ENCODE measurements around the gene NDUFC2. TPM values are rescaled to one million over a fixed set of nuclear protein-coding genes. Genes with fewer than 3 reads are reported as not detected.

NDUFC2 gene
- total RNA-seq, 1 donor from 2014 or later: 106 TPM

DNA sequence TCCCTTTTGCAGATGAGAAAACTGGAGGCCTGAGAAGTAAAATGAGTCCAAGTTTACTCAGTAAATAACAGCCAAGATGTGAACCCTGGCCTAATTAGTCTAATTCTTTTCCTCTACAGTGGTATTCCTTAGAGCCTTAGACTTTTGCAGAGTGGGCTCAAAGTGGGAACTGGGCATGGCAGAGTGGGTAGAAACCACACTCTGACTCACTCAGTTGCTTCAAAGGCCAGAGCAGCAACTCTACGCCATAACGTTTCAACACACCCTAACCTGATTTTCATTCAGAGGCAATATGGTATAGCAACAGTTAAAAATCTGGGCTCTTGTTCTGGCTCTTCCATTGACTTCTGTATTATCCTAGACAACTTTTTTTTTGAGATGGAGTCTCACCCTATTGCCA is 13.2 kb downstream of the NDUFC2 start:
- Histone ChIP-seq H3K9me3 (no peaks in the 10 kb centered on the region), H3K4me3 (no peak overlapping the region), H3K4me1 (peaks cover 12% of the 10 kb centered on the region), H3K27me3 (no peaks in the 10 kb centered on the region), H3K27ac (no peak overlapping the region), H3K36me3 (peaks cover 0 to 14% of the 10 kb centered on the region in 2 donors)
- DNase-seq (ENCODE audit: extremely low spot score in 2 of 2): no peak
- intact Hi-C loops (cut with DNase I): loop anchor here (10.0 kb wide), 1 partner anchor 118 kb away; the partner anchor contains the start of genes KCTD21 and USP35
- TF ChIP-seq POLR2A (IDR thresholded peaks at IDR 0.05) (no peak), POLR2AphosphoS5 (IDR thresholded peaks at IDR 0.05; ENCODE audit: insufficient read depth in 1 of 2, low read depth in 1 of 2) (no peak)
- TF ChIP-seq, protein P1, sequence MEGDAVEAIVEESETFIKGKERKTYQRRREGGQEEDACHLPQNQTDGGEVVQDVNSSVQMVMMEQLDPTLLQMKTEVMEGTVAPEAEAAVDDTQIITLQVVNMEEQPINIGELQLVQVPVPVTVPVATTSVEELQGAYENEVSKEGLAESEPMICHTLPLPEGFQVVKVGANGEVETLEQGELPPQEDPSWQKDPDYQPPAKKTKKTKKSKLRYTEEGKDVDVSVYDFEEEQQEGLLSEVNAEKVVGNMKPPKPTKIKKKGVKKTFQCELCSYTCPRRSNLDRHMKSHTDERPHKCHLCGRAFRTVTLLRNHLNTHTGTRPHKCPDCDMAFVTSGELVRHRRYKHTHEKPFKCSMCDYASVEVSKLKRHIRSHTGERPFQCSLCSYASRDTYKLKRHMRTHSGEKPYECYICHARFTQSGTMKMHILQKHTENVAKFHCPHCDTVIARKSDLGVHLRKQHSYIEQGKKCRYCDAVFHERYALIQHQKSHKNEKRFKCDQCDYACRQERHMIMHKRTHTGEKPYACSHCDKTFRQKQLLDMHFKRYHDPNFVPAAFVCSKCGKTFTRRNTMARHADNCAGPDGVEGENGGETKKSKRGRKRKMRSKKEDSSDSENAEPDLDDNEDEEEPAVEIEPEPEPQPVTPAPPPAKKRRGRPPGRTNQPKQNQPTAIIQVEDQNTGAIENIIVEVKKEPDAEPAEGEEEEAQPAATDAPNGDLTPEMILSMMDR (IDR thresholded peaks at IDR 0.05): no peak

DNA sequence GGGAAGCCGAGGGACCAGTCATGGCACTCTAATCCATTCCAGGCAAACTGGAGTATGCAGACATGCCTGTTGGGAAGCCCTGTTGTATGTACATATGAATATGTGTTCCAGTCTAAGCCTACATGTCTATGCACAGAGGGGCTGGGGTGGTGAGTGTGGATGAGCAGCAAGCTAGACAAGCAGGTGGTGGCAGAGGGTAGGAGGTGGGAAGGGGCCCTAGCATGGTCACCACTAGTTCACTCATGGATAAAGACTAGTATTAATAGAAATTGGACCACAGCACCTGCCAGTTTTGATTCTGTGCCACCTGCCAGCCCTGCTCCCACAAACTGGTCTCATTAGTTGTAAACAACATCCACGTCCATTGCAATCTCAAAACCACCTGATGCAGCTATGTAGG is 14.5 kb downstream of the NDUFC2 start:
- no peak for DNase-seq (ENCODE audit: extremely low spot score in 2 of 2)
- TF ChIP-seq POLR2AphosphoS5 (IDR thresholded peaks at IDR 0.05; ENCODE audit: insufficient read depth in 1 of 2, low read depth in 1 of 2) (no peak), POLR2A (IDR thresholded peaks at IDR 0.05) (no peak)
- TF ChIP-seq, protein P1 (IDR thresholded peaks at IDR 0.05): no peak
- peaks cover 0 to 12% of the 10 kb centered on the region in 2 donors for H3K36me3 ChIP-seq

DNA sequence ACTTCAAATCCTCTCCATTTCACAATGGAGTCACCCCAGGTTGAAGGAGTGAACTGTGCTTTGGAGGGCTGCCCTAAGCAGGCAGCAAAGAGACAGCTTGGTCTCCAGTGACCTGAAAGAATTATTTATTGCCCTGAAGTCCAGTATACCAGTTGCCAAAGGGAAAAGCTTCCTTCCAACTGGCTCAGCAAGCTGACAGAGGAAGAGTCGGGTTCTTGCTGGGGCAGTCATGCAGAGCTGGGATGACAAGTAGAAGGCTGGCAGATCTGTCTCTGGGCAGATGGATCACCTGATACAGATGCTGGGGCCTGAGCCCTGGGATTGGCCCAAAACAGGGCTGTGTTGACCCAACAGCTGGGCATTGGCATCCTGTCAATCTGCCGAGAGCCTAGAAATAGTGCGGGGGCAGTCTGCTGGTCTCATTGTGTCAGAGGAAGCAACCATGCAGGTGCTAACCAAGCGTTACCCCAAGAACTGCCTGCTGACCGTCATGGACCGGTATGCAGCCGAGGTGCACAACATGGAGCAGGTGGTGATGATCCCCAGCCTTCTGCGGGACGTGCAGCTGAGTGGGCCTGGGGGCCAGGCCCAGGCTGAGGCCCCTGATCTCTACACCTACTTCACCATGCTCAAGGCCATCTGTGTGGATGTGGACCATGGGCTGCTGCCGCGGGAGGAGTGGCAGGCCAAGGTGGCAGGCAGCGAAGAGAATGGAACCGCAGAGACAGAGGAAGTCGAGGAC is 16.1 kb downstream of the NDUFC2 start, which contains the start of gene THRSP:
Gene THRSP, plus strand, starts transcription at position 422 of the 742 bp plus-strand sequence. Its CDS starts 21 bp downstream, at position 443.
- H3K36me3 ChIP-seq: no peaks in the 10 kb centered on the region
- no peak for DNase-seq (ENCODE audit: extremely low spot score in 2 of 2)
- intact Hi-C loops (cut with DNase I): loop anchor here (10.0 kb wide), 1 partner anchor 121 kb away; the partner anchor contains the start of genes KCTD21 and USP35
- H3K27ac ChIP-seq: no peak within 1 kb of the TSS
- no peak within 1 kb of the TSS for H3K4me3 ChIP-seq
- no peak for TF ChIP-seq POLR2A (IDR thresholded peaks at IDR 0.05)
- TF ChIP-seq, protein P1 (IDR thresholded peaks at IDR 0.05): no peak
- no peak for TF ChIP-seq POLR2AphosphoS5 (IDR thresholded peaks at IDR 0.05; ENCODE audit: insufficient read depth in 1 of 2, low read depth in 1 of 2)
- H3K4me1 ChIP-seq: peaks cover 15% of the 10 kb centered on the region
- no peaks in the 10 kb centered on the region for H3K27me3 ChIP-seq
- no peaks in the 10 kb centered on the region for H3K9me3 ChIP-seq

More for the DNA sequence above, 14.5 kb downstream of the NDUFC2 start:
- H3K4me1 ChIP-seq: peaks cover 15% of the 10 kb centered on the region
- no peak overlapping the region for H3K4me3 ChIP-seq
- no peak overlapping the region for H3K27ac ChIP-seq
- intact Hi-C loops (cut with DNase I): loop anchor here (10.0 kb wide), 1 partner anchor 120 kb away; the partner anchor contains the start of genes KCTD21 and USP35
- no peaks in the 10 kb centered on the region for H3K27me3 ChIP-seq
- no peaks in the 10 kb centered on the region for H3K9me3 ChIP-seq

DNA sequence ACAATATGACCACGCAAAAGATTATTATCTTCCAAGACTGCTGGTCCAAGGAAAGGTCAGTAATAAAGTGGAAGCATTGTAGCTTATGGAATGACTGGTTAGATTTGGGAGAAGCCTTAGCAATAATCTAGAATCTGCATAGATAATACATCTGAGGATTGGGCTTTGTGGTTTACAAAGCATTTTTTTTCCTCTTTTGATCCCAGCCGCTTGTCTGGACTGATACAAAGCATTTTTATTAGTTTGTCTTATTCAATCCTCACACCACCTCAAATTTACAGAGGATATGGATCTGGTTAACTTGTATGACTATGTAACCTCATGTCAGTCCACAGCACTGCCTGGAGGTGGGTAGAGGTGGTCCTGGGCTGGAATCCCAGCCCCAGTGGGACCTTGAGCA is 17.0 kb downstream of the NDUFC2 start:
- Histone ChIP-seq H3K27me3 (no peaks in the 10 kb centered on the region), H3K9me3 (no peaks in the 10 kb centered on the region), H3K36me3 (no peaks in the 10 kb centered on the region), H3K27ac (no peak overlapping the region), H3K4me1 (peaks cover 15% of the 10 kb centered on the region), H3K4me3 (no peak overlapping the region)
- intact Hi-C loops (cut with DNase I): loop anchor here (10.0 kb wide), 1 partner anchor 122 kb away; the partner anchor contains the start of genes KCTD21 and USP35
- TF ChIP-seq, protein P1 (IDR thresholded peaks at IDR 0.05): no peak
- TF ChIP-seq POLR2A (IDR thresholded peaks at IDR 0.05) (no peak), POLR2AphosphoS5 (IDR thresholded peaks at IDR 0.05; ENCODE audit: insufficient read depth in 1 of 2, low read depth in 1 of 2) (no peak)
- no peak for DNase-seq (ENCODE audit: extremely low spot score in 2 of 2)

DNA sequence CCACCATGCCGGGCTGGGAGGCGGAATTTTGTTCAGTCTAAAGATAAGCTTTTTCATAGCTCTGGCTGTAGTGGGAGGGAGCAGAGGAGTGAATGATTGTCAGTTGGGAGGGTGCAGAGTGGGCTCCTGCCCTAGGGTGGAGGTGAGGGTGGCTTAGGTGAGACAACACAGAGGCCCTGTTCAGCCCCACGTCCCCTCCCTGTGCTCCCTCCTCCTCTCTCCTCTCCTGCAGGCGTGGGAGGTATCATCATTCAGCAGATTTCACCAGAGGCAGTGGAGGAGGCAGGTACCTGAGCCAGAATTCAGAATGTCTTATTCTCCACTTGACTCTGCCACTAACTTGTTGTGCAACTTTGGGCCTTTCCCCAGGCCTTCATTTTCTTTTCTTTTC is 17.7 kb downstream of the NDUFC2 start:
- TF ChIP-seq, protein P1 (IDR thresholded peaks at IDR 0.05): no peak
- TF ChIP-seq POLR2AphosphoS5 (IDR thresholded peaks at IDR 0.05; ENCODE audit: insufficient read depth in 1 of 2, low read depth in 1 of 2): no peak
- TF ChIP-seq POLR2A (IDR thresholded peaks at IDR 0.05): no peak
- Histone ChIP-seq H3K36me3 (no peaks in the 10 kb centered on the region), H3K4me1 (peaks cover 15% of the 10 kb centered on the region), H3K27me3 (no peaks in the 10 kb centered on the region), H3K27ac (no peak overlapping the region), H3K4me3 (no peak overlapping the region), H3K9me3 (no peaks in the 10 kb centered on the region)
- intact Hi-C loops (cut with DNase I): loop anchor here (10.0 kb wide), 1 partner anchor 123 kb away; the partner anchor contains the start of genes KCTD21 and USP35
- no peak for DNase-seq (ENCODE audit: extremely low spot score in 2 of 2)

All from vagina (tissue), 2 donors.